ENCODE results near the gene UVSSA. TPM values are rescaled to one million over a fixed set of nuclear protein-coding genes. Genes with fewer than 3 reads are reported as not detected.

The UVSSA gene
- total RNA-seq, 1 donor from 2014 or later, result 15.1 TPM

DNA sequence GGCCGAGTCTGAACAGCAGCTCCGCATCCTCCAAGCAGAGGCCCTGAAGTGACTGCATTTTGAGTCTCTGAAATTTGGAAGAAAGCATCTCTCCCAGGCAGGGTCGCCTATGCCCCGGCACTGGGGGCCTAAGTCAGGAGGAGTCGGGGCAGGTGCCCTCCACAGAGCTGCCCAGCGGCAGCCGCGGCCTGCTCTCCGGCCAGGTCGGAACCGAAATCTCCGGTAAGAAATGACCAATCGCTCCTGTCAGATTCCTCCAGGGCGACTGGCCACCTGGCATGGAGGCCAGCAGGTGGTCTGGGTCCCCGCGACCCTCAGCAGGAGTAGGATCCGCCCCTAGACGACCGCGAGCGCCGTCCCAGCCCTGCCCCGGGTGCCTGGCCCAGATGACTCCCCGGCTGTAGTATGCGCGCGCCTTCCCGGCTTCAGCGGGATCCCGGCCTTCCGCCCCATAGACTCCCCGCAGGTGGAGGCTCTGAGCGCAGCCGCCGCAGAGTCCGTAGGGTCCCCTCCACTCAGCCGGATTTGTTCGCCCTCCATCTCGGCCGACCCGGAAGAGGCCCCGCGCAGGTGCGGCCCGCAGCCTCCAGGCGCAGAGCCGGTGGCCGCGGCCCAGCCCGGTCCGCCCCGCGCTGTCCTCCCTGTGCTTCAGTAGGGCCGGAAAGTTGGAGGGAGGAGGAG lies 57.7 kb downstream of the UVSSA start:
- DNase-seq (ENCODE audit: extremely low read depth, low read depth, low spot score), result no peak

- DNase-seq (ENCODE audit: extremely low read depth, low read depth, low spot score), result no peak
These were observed 58.2 kb downstream of the UVSSA start for GRCh38 chr4:1405254-1405635.

DNA sequence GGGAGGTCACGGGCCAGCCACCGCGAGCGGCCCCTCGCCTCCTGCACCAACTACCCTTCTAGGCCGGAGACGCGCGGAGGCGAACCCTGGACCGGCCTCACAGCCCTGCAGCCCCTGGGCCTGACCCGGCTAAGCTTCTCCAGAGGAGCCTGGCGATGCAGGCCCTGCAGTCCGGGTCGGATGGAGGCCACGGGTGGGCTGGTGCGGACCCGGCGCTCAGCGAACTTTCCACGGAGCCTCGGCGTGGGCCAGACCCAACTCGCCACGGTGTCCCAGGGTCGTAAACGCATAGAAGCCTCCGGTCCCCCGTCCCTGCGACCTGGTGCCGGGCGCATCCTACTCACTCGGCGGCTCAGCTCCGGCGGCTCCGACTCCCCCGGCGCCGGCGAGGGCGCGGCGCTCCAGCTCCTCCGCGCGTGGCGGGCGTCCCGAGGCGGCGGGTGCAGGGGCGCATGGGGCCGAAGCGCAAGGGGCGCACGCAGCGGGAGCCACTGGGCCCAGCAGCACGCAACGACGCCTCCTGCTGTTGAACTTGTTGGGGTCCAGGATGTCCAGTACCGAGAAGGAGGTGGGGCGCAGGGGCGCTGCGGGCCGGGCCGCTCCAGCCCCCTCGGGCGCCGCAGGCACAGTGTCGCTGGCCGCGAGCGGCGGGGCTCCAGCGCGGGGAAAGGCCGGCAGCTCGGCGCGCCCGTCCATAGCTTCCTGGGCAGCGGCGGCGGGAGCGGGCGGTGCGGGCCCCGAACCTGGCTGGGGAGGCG lies 58.8 kb downstream of the UVSSA start:
- no peak for DNase-seq (ENCODE audit: extremely low read depth, low read depth, low spot score)

DNA sequence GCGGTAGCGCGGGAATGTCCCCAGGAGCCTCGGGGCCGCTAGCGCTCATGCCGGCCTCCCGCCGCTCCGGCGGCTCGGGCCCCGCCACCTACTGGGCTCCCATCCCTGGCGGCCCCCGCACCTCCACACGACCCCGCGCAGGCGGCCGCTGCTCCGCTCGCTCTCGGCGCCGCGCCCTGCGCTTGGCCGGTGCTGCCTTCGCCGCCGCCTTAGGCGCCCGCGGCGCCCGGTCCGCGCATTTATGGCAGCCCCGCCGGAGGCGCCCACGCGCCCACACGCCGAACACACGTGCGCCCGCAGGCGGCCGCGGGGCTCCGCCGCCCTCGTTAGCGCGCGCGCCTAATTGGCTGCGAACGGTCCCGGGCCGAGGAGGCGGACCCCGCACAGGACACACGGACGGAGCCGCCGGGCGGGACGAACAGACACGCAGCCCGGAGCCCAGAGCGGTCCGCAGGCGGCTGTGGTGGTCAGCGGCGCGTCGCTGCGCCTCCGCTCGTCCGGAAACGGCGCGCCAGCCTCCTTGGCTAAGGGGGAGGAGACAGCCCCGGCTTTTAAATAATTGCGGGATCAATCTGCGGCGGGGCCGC lies 59.5 kb downstream of the UVSSA start, which contains the start of gene NKX1-1:
TSS of gene NKX1-1 (minus strand) at position 49 of the 587 bp plus-strand sequence. CDS start at position 49, 0 bp downstream.
- no peak for DNase-seq (ENCODE audit: extremely low read depth, low read depth, low spot score)

- no peak for DNase-seq (ENCODE audit: extremely low read depth, low read depth, low spot score)
These were observed 60.1 kb downstream of the UVSSA start for GRCh38 chr4:1406981-1407656.

DNA sequence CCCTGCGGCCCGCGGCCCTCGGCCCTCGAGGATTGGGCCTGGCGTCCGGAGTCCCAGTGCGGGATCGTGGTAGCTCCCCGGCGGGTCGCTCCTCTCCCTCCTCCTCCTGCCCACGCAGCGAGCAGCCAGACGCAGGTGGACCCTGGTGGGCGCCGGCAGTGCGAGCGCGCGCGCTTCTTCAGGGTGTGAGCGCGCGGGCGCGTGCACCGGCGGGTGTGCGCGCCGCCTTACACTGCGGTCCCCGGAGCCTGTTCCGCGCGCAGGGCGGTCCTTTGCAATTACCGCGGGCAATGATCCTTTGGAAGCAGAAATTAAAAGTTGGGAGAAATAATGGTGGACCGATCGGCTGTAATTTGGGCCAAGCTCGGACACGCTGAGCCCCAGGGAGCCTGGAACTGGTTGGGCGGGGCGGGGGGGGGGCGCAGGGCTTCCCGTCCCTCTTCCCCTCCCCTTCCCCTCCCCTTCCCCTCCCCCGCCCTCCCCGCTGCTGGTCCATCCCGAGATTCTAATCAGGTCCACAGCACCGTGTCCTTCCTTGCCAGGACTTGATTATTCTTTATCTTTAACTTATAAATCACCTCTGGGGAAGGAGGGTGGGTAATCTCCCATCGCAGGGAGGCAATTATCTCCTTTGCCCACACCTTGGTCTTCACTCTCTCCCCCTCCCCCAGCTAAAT lies 60.8 kb downstream of the UVSSA start:
- no peak for DNase-seq (ENCODE audit: extremely low read depth, low read depth, low spot score)

DNA sequence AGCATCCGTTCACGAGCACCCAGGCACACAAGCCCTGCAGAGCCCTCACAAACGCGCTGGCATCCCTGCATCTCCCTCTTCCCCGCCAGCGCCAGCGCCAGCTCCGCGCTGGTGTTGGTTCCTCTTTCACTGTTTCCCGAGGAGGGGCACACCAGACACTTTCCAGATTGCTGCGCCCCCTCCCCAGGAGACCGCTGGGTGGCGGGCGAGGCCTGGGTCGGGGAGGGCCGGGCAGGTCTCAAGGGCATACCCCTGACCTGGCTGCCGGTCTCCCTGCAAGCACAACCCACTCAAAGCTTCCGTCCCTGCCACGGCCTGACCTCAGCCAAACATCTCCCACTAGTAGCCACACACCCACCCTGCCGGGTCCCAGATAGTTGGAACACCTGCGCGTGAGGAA lies 61.4 kb downstream of the UVSSA start:
- DNase-seq (ENCODE audit: extremely low read depth, low read depth, low spot score), result no peak

DNA sequence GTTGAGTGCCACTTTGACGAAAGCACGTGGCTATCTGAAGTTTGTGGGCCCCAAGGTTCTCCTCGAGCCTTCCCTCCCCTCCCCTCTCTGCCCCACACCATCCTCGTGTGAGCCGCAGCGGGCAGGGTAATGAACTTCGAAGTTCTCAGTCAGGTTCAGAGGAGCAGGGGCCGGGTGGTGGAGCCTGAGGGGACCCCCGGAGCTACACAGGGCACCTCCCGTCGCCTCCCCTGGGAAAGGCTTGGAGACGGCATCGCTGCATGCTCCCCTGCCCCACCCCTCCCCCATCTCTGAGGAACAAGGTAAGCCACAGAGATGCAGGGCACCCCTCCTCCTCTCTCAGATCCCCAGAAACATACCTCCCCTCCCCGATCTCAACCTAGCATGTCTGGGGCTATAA lies 62.1 kb downstream of the UVSSA start:
- DNase-seq (ENCODE audit: extremely low read depth, low read depth, low spot score), result no peak

- DNase-seq (ENCODE audit: extremely low read depth, low read depth, low spot score), result no peak
These were observed 62.8 kb downstream of the UVSSA start for GRCh38 chr4:1409491-1410425.

- no peak for DNase-seq (ENCODE audit: extremely low read depth, low read depth, low spot score)
These were observed 63.7 kb downstream of the UVSSA start for GRCh38 chr4:1410491-1411325.

DNA sequence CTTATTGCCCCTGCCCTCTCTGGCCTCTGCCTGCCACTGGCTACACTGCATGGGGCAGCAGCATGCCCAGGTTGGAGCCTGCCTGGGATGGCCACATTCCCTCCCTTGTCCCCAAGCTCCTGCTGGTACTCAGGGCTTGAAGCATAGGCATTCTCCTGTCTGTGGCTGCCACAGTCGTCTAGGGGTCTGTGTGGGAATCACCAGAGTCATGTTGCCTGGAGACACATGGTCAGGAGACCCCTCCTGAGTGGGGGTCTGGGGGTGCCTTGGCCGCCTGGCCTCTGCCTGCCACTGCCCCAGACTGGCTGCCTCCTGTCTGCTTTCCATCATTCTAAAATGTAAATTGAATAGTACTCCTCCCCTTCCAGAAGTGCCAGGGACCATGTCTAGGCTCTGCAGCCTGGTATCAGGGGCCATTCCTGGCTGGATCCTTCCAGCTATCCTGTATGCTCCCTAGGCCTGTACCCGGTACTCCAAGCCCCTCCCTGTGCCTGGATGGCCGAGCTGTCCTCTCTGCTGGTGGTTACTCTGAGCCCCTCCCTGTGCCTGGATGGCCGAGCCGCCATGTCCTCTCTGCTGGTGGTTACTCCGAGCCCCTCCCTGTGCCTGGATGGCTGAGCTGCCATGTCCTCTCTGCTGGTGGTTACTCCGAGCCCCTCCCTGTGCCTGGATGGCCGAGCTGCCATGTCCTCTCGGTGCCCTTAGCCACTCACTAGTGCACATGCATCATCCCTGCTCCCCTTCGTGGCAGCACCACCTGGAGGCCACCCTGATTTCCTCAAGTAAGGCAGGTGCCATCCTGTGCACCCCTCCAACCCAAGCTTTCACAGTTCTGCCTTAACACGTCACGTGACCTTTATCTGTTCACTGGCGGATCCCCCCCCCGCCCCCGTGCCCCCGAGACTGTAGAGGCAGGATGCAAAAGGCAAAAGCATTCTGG lies 64.7 kb downstream of the UVSSA start:
- no peak for DNase-seq (ENCODE audit: extremely low read depth, low read depth, low spot score)

- no peak for DNase-seq (ENCODE audit: extremely low read depth, low read depth, low spot score)
These were observed 65.6 kb downstream of the UVSSA start for GRCh38 chr4:1412376-1413203.

DNA sequence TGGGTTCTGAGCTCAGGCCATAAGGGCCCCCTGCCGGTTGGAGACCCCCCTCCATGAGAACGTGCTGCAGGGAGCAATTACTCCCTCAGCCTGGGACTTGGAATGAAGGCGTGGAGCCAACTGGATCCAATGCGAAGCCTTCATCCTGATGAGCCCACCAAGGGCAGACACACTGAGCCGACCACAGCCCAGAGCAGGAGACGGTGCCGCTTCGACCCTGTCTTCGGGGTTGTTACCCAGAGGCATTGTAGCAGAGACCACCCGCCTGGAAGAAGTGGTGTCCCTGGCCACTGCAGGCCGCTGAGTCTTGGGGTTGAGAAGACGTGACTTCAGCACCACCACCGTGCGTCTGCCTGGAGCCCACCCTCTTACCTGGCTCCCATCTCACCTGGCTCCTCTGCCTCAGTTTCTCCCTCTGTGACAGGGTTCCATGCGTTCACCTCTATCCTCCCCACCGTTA lies 66.2 kb downstream of the UVSSA start:
- DNase-seq (ENCODE audit: extremely low read depth, low read depth, low spot score), result no peak

DNA sequence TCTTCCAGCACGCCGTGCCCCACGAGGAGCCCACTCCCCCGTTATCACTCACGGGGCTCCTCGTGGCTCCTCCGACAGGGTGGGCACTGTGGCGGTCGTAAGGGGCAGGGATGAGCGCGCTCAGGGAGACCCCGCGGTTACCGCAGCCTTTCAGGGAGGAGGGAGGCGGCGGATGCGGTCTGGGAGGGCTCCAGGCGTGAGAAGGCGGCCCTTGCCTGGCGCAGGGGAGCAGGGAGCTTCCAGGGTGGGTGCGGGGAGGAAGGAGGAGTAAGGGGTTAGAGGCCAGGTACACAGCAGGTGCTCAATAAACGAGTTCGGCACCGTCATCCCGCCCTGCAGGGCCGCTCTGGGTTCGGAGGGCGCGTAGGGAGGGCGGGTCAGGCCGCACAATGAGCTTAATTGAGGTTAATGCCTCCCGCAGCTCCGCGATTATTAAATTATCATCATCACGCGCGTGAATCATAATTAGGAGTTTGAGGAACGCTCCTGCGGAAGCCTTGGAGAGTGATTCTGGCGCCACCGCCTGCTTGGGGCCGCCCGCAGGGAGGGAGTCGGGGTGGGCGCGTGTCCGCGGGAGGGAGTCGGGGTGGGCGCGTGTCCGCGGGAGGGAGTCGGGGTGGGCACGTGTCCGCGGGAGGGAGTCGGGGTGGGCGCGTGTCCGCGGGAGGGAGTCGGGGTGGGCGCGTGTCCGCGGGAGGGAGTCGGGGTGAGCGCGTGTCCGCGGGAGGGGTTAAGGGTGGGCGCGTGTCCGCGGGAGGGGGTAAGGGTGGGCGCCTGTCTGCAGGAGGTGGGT lies 66.9 kb downstream of the UVSSA start:
- no peak for DNase-seq (ENCODE audit: extremely low read depth, low read depth, low spot score)

GRCh38 chr4:1414831-1415680 lies 68.0 kb downstream of the UVSSA start:
- no peak for DNase-seq (ENCODE audit: extremely low read depth, low read depth, low spot score)

Measured in glomerular endothelial cell (primary cell).